Cardiac fibroblast (primary cell): Measurements from ENCODE around the gene ATRNL1.

ENCODE experiments used
- DNase-seq, 2 donors: peaks; one replicate each; pipeline versions ENCODE4 v3.0.0 to v3.0.0-alpha.2; 2010; ENCODE audit warnings: low read depth in 2 of 2
- H3K4me3 ChIP-seq, 2 donors: replicated peaks in 1 of 2; 1 replicate in 1 of 2; 2 replicates in 1 of 2; pipeline ENCODE4 v1.5.1; 2011; ENCODE audit warnings: low read depth in 2 of 2, low read length in 2 of 2, mild to moderate bottlenecking in 2 of 2, moderate library complexity in 1 of 2
- CTCF ChIP-seq: IDR thresholded peaks from one replicate; pipeline ENCODE4 v1.5.1; 2011; ENCODE audit warnings: low read depth, mild to moderate bottlenecking, low read length, inconsistent platforms

The ATRNL1 gene

GRCh38 chr10:115945701-115946445, 852.7 kb downstream of the ATRNL1 start:
- TF ChIP-seq CTCF = no peak
- DNase-seq = peak in 1 of 2 donors; percentile 35
- no peak overlapping the region for H3K4me3 ChIP-seq

- H3K4me3 ChIP-seq = no peak overlapping the region
- TF ChIP-seq CTCF = no peak
- peak; percentile 44 to 80 for DNase-seq
Observed at GRCh38 chr10:115947104-115947503, 853.9 kb downstream of the ATRNL1 start.

GRCh38 chr10:115948465-115948864, 855.3 kb downstream of the ATRNL1 start:
- peak; percentile 26 to 35 for DNase-seq
- peak; percentile 39 for TF ChIP-seq CTCF
- H3K4me3 ChIP-seq = no peak overlapping the region

GRCh38 chr10:115949282-115949844, 856.2 kb downstream of the ATRNL1 start:
- H3K4me3 ChIP-seq = no peak overlapping the region
- DNase-seq = no peak
- TF ChIP-seq CTCF = no peak

- no peak overlapping the region for H3K4me3 ChIP-seq
- TF ChIP-seq CTCF = no peak
- peak; percentile 30 to 75 for DNase-seq
Observed at GRCh38 chr10:115950320-115950719, 857.2 kb downstream of the ATRNL1 start.

- no peak overlapping the region for H3K4me3 ChIP-seq
- TF ChIP-seq CTCF = no peak
- no peak for DNase-seq
Observed at GRCh38 chr10:115951242-115951641, 858.1 kb downstream of the ATRNL1 start.

GRCh38 chr10:115953281-115953680, 860.1 kb downstream of the ATRNL1 start:
- H3K4me3 ChIP-seq = no peak overlapping the region
- TF ChIP-seq CTCF = no peak
- DNase-seq = no peak
